Skin of body (tissue), 2 donors: ENCODE measurements around the gene CACNA2D1. TPM values are rescaled to one million over a fixed set of nuclear protein-coding genes. Genes with fewer than 3 reads are reported as not detected.

Experiments used
- DNase-seq: peaks from one replicate; lab custom pipeline; 2025; lab: John Stamatoyannopoulos, UW
- total RNA-seq: library from RNA; depleted of rRNA; stranded (reverse); fragments of >200 nt; gene quantifications from one replicate; pipeline ENCODE4 v1.2.3, GENCODE V29; 2014

The CACNA2D1 gene
- total RNA-seq, 1 donor from 2014 or later, result 54.4 TPM

- DNase-seq, result no peak
These were observed 212.6 kb downstream of the CACNA2D1 start for GRCh38 chr7:82230811-82231581.

- DNase-seq, result no peak
These were observed 214.4 kb downstream of the CACNA2D1 start for GRCh38 chr7:82229164-82229563.

DNA sequence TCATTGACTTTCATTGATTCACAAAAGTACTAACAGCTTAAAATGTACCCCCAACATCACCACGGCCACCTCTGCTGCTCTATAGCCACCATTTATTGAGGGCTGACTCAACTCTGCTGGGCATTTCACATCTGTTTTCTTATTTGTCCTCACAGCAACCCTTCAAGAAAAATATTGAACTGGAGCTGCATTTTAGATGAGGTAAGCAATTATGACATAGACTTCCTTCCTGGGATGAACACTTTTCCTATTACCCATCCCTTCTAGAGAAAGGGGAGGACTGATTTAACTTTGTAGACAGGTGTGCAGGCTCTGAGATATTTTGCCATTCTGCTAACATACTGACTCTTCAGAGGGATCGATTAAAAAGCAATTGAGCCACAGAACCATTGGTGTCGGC lies 217.4 kb downstream of the CACNA2D1 start:
- no peak for DNase-seq

DNA sequence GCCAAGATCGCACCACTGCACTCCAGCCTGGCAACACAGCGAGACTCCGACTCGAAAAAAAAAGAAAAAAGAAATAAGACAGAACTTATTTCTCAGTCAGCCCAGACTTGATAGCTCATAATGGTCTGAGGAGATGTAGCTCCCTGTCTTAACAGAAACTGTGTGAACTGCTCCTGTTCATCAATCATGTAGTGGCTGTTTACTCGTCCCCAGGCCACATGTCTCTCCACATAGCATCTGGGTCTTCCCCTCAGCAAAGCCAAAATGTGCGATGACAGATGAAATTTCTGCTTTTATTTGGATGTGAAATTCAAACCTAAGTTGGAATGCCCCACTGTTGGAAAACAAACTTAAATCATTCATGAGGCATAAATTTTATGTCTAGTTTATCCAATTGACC lies 219.0 kb downstream of the CACNA2D1 start:
- DNase-seq, result no peak

DNA sequence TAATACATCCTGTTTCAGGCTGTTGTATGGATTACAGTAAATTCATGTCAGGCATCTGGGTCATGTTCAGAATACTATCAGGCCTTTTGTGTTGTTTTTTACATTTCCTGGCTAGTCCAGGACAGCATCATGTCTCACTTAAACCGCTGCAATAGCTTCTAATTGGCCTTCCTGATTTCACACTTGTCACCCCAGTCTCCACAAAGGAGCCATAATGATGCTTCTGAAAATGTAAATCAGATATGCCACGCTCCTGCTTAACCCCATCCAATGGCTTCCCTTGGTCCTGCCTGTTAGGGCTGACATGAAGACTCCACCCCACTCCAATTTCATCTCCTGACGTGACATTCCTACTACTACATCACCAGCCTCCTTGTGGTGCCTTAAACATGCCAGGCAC lies 220.0 kb downstream of the CACNA2D1 start:
- DNase-seq, result no peak

DNA sequence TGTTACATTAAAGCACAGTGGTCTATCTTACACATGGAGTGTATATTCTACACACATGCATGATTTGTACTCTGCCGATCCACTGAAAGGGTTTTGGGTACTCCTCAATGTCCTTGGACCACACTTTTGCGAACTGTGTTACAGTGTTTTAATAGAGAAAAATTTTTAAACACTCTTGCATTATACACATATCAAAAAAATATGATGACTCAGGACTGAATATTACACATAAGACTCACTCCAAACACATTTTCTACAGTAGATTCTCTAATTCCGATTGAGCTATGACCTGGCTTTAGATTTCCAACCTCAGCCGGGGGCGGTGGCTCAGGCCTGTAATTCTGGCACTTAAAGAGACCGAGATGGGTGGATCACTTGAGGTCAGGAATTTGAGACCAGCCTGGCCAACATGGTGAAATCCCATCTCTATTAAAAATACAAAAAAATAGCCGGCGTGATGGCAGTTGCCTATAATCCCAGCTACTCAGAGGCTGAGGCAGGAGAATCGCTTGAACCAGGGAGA lies 222.4 kb downstream of the CACNA2D1 start:
- no peak for DNase-seq

DNA sequence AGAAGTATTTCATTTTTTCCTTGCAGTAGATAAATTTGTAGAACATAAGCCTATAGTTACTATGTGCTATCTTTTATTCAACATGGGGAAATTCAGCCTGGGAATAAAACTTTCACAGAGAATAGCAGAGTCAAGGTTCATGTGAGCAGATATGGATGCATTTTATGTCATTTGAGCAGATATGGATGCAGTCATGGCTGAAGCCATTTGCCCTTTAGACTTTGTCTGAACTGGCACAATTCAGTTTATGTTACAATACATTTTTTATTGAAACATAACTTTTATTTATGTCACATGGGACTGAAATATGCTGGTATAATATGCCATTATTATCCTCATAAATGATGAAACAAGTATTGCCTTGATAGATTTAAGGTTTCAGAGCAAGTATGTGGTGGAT lies 231.1 kb downstream of the CACNA2D1 start:
- no peak for DNase-seq

- no peak for DNase-seq
These were observed 232.2 kb downstream of the CACNA2D1 start for GRCh38 chr7:82211333-82211732.

- no peak for DNase-seq
These were observed 233.0 kb downstream of the CACNA2D1 start for GRCh38 chr7:82210416-82211184.

GRCh38 chr7:82209179-82209747 lies 234.3 kb downstream of the CACNA2D1 start:
- no peak for DNase-seq

DNA sequence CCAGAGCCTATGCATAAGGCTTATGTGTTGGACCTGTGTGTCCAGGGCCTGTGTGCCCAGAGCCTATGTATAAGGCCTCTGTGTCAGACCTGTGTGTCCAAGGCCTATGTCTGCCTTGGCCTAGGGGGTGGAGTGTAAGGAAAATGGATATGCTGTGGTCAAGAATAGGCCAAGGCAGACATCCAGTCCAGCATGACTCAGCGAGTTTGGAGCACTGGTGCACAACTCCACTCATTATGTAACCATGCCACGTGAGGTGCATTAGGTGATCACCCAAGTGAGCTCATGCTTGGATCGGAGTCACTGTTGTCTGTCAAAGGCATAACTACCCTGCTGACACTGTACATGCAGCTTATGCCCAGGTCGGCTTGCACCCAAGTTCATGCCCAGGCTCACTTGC lies 238.9 kb downstream of the CACNA2D1 start:
- DNase-seq, result no peak

- DNase-seq, result no peak
These were observed 240.6 kb downstream of the CACNA2D1 start for GRCh38 chr7:82202965-82203364.

DNA sequence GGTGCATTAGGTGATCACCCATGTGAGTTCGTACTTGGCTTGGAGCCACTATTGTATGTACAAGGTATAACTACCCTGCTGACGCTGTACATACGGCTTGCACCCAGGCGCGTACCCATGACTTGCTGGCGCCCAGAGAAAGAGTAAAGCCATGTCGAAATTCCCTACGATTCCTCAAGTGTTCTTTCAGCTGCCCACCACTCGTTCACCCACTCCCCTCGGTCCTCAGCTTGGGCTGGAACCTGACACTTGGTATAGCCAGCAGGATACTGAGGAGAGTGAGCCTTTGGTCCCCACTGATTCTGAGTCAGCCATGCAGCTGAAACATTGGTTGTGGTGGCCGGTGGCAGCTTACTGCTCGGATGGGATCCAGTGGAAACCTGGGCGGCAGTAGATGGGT lies 241.5 kb downstream of the CACNA2D1 start:
- no peak for DNase-seq

GRCh38 chr7:82200601-82201000 lies 243.0 kb downstream of the CACNA2D1 start:
- DNase-seq, result no peak

GRCh38 chr7:82194016-82194643 lies 249.4 kb downstream of the CACNA2D1 start:
- no peak for DNase-seq

GRCh38 chr7:82188636-82189035 lies 254.9 kb downstream of the CACNA2D1 start:
- DNase-seq, result no peak

DNA sequence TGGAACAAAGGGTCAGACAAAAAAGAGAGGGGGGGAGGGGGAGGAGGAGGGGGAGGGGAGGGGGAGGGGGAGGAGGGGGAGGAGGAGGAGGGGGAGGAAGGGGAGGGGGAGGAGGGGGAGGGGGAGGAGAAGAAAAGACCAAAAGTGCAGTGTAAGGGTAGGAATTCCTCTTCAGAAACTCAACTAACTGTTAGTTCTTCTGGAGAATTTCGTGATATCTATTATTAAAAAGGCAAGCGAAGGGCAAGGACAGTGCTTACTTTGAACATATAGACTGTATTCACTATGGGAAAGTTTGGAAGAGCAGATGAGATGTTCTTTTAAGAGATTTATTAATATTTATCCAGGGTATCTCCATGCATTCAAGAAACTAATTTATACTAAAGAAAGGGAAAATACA lies 258.1 kb downstream of the CACNA2D1 start:
- no peak for DNase-seq

GRCh38 chr7:82183634-82184033 lies 259.9 kb downstream of the CACNA2D1 start:
- DNase-seq, result no peak

GRCh38 chr7:82179311-82179710 lies 264.3 kb downstream of the CACNA2D1 start:
- DNase-seq, result no peak

DNA sequence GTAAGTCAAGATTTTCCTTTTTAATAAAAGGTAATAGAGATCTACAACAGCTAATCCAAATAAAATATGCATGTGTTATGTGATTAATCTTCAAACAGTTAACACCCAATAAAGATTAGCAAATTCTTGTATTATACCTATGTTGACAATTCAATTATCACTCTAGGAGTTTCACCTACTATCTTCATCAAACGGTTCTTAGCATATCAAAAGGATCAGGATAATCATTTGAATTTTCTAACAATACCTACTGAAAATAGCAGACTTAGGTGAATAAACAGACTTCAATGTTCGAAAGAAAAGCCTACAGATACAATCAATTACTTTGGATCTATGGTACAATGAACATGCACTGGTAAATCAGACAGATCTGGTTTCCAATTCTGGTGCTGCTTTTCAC lies 268.3 kb downstream of the CACNA2D1 start:
- DNase-seq, result no peak

GRCh38 chr7:82173400-82174021 lies 270.1 kb downstream of the CACNA2D1 start:
- no peak for DNase-seq
